HEK293 (cell line): ENCODE measurements around the gene AMBRA1.
"Not testable (repeated sequence)": the region's sequence is repeated elsewhere in the genome, so short reads cannot be mapped to it uniquely, and the experiment has no call there.

ENCODE experiments used
- CTCF ChIA-PET: fragments of 350-600 bp; formaldehyde crosslinking; extraction: SDS; loops from one replicate; lab custom pipeline; 2021; ENCODE audit warnings: antibody characterized with exemption; lab: Yijun Ruan, JAX
- POLR2A ChIA-PET: fragments of 300-600 bp; formaldehyde crosslinking; extraction: SDS; loops from one replicate; lab custom pipeline; 2020; ENCODE audit warnings: antibody characterized with exemption, inconsistent platforms; lab: Yijun Ruan, JAX
- H3K27ac ChIP-seq: fragments of 200-500 bp; sonication (Bioruptor generic); 2 replicates; pipeline ENCODE4 v1.5.1; 2014; ENCODE audit warnings: low read depth, low read length, control low read depth, inconsistent platforms; ENCODE audit errors: extremely low read depth
- H3K36me3 ChIP-seq, 2 experiments: fragments of 200-500 bp in 1 of 2; sonication (Bioruptor generic) in 1 of 2; 1 replicate in 1 of 2; 2 replicates in 1 of 2; pipeline ENCODE4 v1.5.1; 2014 to 2017; ENCODE audit warnings: inconsistent platforms in 2 of 2, low read length in 2 of 2; ENCODE audit not compliant: control insufficient read depth in 2 of 2, insufficient read depth in 1 of 2
- H3K4me1 ChIP-seq: fragments of 200-500 bp; sonication (Bioruptor generic); 2 replicates; pipeline ENCODE4 v1.5.1; 2014; ENCODE audit warnings: mild to moderate bottlenecking, low read length, inconsistent platforms; ENCODE audit not compliant: control insufficient read depth, insufficient read depth
- H3K4me3 ChIP-seq: 2 replicates; pipeline ENCODE4 v1.5.1; 2011; ENCODE audit warnings: low read depth, mild to moderate bottlenecking, control low read depth, low read length, moderate library complexity
- H3K9me3 ChIP-seq: fragments of 200-500 bp; sonication (Bioruptor generic); 2 replicates; pipeline ENCODE4 v1.5.1; 2014; ENCODE audit warnings: low read depth, low read length, inconsistent platforms; ENCODE audit not compliant: control insufficient read depth, insufficient read depth
- EGR2 ChIP-seq: fragments of 450-650 bp; formaldehyde crosslinking; IDR thresholded peaks from 2 replicates; pipeline ENCODE4 v1.5.1; 2016; ENCODE audit warnings: low read depth, missing biosample characterization, missing genetic modification characterization
- GLIS1 ChIP-seq: fragments of 450-650 bp; formaldehyde crosslinking; IDR thresholded peaks from 2 replicates; pipeline ENCODE4 v1.5.1; 2016; ENCODE audit warnings: missing biosample characterization, missing genetic modification characterization
- GLIS2 ChIP-seq: fragments of 450-650 bp; formaldehyde crosslinking; IDR thresholded peaks from 2 replicates; pipeline ENCODE4 v1.5.1; 2016; ENCODE audit warnings: missing biosample characterization, missing genetic modification characterization
- KLF1 ChIP-seq: fragments of 450-650 bp; formaldehyde crosslinking; IDR thresholded peaks from 2 replicates; pipeline ENCODE4 v1.5.1; 2016; ENCODE audit warnings: missing biosample characterization, missing genetic modification characterization
- SCRT2 ChIP-seq: fragments of 450-650 bp; formaldehyde crosslinking; IDR thresholded peaks from 2 replicates; pipeline ENCODE4 v1.5.1; 2016; ENCODE audit warnings: missing biosample characterization, missing genetic modification characterization
- SP2 ChIP-seq: fragments of 450-650 bp; formaldehyde crosslinking; IDR thresholded peaks from 2 replicates; pipeline ENCODE4 v1.5.1; 2016; ENCODE audit warnings: missing biosample characterization, missing genetic modification characterization
- SP3 ChIP-seq: fragments of 450-650 bp; formaldehyde crosslinking; IDR thresholded peaks from 2 replicates; pipeline ENCODE4 v1.5.1; 2016; ENCODE audit warnings: missing biosample characterization, missing genetic modification characterization
- SP7 ChIP-seq: fragments of 450-650 bp; formaldehyde crosslinking; IDR thresholded peaks from 2 replicates; pipeline ENCODE4 v1.5.1; 2016; ENCODE audit warnings: missing biosample characterization, missing genetic modification characterization
- WT1 ChIP-seq: fragments of 450-650 bp; formaldehyde crosslinking; IDR thresholded peaks from 2 replicates; pipeline ENCODE4 v1.5.1; 2016; ENCODE audit warnings: missing biosample characterization, missing genetic modification characterization
- ZBTB17 ChIP-seq: fragments of 450-650 bp; formaldehyde crosslinking; IDR thresholded peaks from 2 replicates; pipeline ENCODE4 v1.5.1; 2016; ENCODE audit warnings: missing biosample characterization, missing genetic modification characterization
- ZBTB20 ChIP-seq: fragments of 450-650 bp; formaldehyde crosslinking; IDR thresholded peaks from 2 replicates; pipeline ENCODE4 v1.5.1; 2016; ENCODE audit warnings: missing biosample characterization, missing genetic modification characterization
- ZBTB48 ChIP-seq: fragments of 450-650 bp; formaldehyde crosslinking; IDR thresholded peaks from 2 replicates; pipeline ENCODE4 v1.5.1; 2016; ENCODE audit warnings: missing biosample characterization, missing genetic modification characterization
- ZBTB8A ChIP-seq: fragments of 450-650 bp; formaldehyde crosslinking; IDR thresholded peaks from 2 replicates; pipeline ENCODE4 v1.5.1; 2016; ENCODE audit warnings: missing biosample characterization, missing genetic modification characterization
- ZFHX2 ChIP-seq: fragments of 450-650 bp; formaldehyde crosslinking; conservative IDR thresholded peaks from 2 replicates; pipeline ENCODE4 v1.5.1; 2016; ENCODE audit warnings: missing biosample characterization, missing genetic modification characterization
- ZFP41 ChIP-seq: fragments of 450-650 bp; formaldehyde crosslinking; IDR thresholded peaks from 2 replicates; pipeline ENCODE4 v1.5.1; 2016; ENCODE audit warnings: missing biosample characterization, missing genetic modification characterization, borderline replicate concordance
- ZIC2 ChIP-seq: fragments of 450-650 bp; formaldehyde crosslinking; IDR thresholded peaks from 2 replicates; pipeline ENCODE4 v1.5.1; 2016; ENCODE audit warnings: missing biosample characterization, missing genetic modification characterization
- ZNF155 ChIP-seq: fragments of 450-650 bp; formaldehyde crosslinking; IDR thresholded peaks from 2 replicates; pipeline ENCODE4 v1.5.1; 2016; ENCODE audit warnings: missing biosample characterization, missing genetic modification characterization
- ZNF335 ChIP-seq: fragments of 450-650 bp; formaldehyde crosslinking; conservative IDR thresholded peaks from 2 replicates; pipeline ENCODE4 v1.5.1; 2016; ENCODE audit warnings: missing biosample characterization, missing genetic modification characterization
- ZNF341 ChIP-seq: fragments of 450-650 bp; formaldehyde crosslinking; IDR thresholded peaks from 2 replicates; pipeline ENCODE4; 2016; ENCODE audit warnings: low read depth, missing biosample characterization, missing genetic modification characterization
- ZNF366 ChIP-seq: fragments of 450-650 bp; formaldehyde crosslinking; conservative IDR thresholded peaks from 2 replicates; pipeline ENCODE4 v1.5.1; 2016; ENCODE audit warnings: missing biosample characterization, missing genetic modification characterization
- ZNF600 ChIP-seq: fragments of 450-650 bp; formaldehyde crosslinking; IDR thresholded peaks from 2 replicates; pipeline ENCODE4 v1.5.1; 2016; ENCODE audit warnings: missing biosample characterization, missing genetic modification characterization
- ZNF768 ChIP-seq: fragments of 450-650 bp; formaldehyde crosslinking; IDR thresholded peaks from 2 replicates; pipeline ENCODE4 v1.5.1; 2018; ENCODE audit warnings: missing biosample characterization, mild to moderate bottlenecking, missing genetic modification characterization
- ZXDB ChIP-seq: fragments of 450-650 bp; formaldehyde crosslinking; IDR thresholded peaks from 2 replicates; pipeline ENCODE4 v1.5.1; 2016; ENCODE audit warnings: missing biosample characterization, missing genetic modification characterization
- TF ChIP-seq, protein P1 (sequence below): fragments of 450-650 bp; formaldehyde crosslinking; IDR thresholded peaks from 2 replicates; pipeline ENCODE4 v1.5.1; 2016; ENCODE audit warnings: missing biosample characterization, missing genetic modification characterization
- TF ChIP-seq, protein P2 (sequence below): IDR thresholded peaks from 2 replicates; pipeline ENCODE4 v1.6.1; 2011; ENCODE audit warnings: mild to moderate bottlenecking, low read depth, low read length, borderline replicate concordance
- TF ChIP-seq, protein P3 (sequence below): fragments of 450-650 bp; formaldehyde crosslinking; IDR thresholded peaks from 2 replicates; pipeline ENCODE4 v1.5.1; 2016; ENCODE audit warnings: missing biosample characterization, missing genetic modification characterization
- TF ChIP-seq, protein P4 (sequence below): fragments of 450-650 bp; IDR thresholded peaks from 2 replicates; pipeline ENCODE4 v1.5.1; 2018; ENCODE audit warnings: missing biosample characterization, missing genetic modification characterization

Gene AMBRA1

DNA sequence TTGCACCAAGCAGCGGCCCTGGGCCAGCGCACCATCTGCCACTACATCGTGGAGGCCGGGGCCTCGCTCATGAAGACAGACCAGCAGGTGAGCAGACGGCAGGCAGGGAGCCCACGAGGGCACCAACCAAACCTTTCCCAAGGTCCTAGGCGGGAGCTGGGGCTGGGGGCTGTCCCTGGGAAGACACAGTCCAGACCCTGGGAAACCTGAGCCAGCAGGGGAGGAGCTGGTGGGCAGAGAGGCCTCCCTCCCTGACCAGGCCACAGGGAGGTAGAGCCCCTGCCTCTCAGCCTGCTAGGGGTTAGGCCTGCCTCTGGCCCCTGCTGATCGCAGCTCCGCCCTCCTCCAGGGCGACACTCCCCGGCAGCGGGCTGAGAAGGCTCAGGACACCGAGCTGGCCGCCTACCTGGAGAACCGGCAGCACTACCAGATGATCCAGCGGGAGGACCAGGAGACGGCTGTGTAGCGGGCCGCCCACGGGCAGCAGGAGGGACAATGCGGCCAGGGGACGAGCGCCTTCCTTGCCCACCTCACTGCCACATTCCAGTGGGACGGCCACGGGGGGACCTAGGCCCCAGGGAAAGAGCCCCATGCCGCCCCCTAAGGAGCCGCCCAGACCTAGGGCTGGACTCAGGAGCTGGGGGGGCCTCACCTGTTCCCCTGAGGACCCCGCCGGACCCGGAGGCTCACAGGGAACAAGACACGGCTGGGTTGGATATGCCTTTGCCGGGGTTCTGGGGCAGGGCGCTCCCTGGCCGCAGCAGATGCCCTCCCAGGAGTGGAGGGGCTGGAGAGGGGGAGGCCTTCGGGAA, 214.1 kb downstream of the AMBRA1 start:
- not testable (repeated sequence) for H3K9me3 ChIP-seq, H3K4me1 ChIP-seq, H3K27ac ChIP-seq, H3K4me3 ChIP-seq
- ChIA-PET POLR2A (interaction anchor here (1.1 kb wide), 1 partner anchor 9 kb away, joined by 3 read pairs; no protein-coding TSS in a partner anchor), CTCF (interaction anchor here (0.5 to 4.0 kb wide), 5 partner anchors 11 to 462 kb away, joined by 3 to 18 read pairs (median 3); no protein-coding TSS in a partner anchor)
- peaks cover 0 to 53% of the 10 kb centered on the region in 2 experiments; a peak in 1 of 3 replicates for H3K36me3 ChIP-seq
- TF ChIP-seq ZXDB (peak; percentile 75), KLF1 (tag by site-specific recombination) (peak; percentile 21; the same call in 1 of the 2 replicates), SP2 (tag by site-specific recombination) (peak; percentile 63), ZNF341 (tag by site-specific recombination) (peak; percentile 19), ZBTB17 (tag by site-specific recombination) (peak; percentile 83), EGR2 (tag by site-specific recombination) (peak; percentile 33; the same call in 1 of the 2 replicates), WT1 (tag by site-specific recombination) (0 out of 2 replicates have a peak, but pooled peaks have one; percentile 14), ZBTB48 (tag by site-specific recombination) (peak; percentile 90), ZBTB8A (tag by site-specific recombination) (peak; percentile 80), ZNF335 (peak; percentile 59; the same call in 1 of the 2 replicates), SCRT2 (peak; percentile 22; the same call in 1 of the 2 replicates), ZFHX2 (tag by site-specific recombination) (peak; percentile 51), ZNF600 (tag by site-specific recombination) (peak; percentile 58; the same call in 1 of the 2 replicates), SP3 (peak; percentile 38), ZBTB20 (tag by site-specific recombination) (peak; percentile 77; the same call in 1 of the 2 replicates), GLIS2 (peak; percentile 61; the same call in 1 of the 2 replicates), ZIC2 (peak; percentile 96)
- TF ChIP-seq, protein P1, sequence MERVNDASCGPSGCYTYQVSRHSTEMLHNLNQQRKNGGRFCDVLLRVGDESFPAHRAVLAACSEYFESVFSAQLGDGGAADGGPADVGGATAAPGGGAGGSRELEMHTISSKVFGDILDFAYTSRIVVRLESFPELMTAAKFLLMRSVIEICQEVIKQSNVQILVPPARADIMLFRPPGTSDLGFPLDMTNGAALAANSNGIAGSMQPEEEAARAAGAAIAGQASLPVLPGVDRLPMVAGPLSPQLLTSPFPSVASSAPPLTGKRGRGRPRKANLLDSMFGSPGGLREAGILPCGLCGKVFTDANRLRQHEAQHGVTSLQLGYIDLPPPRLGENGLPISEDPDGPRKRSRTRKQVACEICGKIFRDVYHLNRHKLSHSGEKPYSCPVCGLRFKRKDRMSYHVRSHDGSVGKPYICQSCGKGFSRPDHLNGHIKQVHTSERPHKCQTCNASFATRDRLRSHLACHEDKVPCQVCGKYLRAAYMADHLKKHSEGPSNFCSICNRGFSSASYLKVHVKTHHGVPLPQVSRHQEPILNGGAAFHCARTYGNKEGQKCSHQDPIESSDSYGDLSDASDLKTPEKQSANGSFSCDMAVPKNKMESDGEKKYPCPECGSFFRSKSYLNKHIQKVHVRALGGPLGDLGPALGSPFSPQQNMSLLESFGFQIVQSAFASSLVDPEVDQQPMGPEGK (tag by site-specific recombination) = peak; percentile 48; the same call in 1 of the 2 replicates

DNA sequence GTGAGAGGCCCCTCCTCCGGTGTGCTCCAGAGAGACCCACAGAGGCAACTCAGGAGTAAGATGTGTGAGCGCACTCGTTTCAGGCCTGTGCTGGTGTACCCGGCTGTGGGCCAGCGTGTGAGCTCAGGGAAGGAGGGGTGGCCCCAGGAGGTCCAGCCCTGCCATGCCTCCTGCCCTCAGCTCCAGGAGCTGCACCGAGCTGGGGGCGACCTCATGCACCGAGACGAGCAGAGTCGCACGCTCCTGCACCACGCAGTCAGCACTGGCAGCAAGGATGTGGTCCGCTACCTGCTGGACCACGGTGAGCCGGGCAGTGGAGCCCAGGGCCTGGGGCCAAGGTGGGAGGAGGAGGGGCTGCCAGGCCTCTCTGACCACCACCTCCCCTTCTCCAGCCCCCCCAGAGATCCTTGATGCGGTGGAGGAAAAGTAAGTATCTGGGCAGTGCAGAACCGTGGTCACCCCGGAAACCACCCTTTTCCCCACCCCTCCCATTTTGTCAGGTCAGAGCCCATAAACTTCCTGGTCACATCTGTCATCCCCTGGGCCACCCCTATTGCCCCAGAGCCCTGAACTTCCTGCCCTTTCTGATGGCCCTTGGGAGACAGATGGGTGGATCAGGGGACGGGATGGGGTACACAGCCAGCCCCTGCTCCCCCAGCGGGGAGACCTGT, 214.9 kb downstream of the AMBRA1 start:
- H3K27ac ChIP-seq = no peak overlapping the region

More for the DNA sequence above, 214.9 kb downstream of the AMBRA1 start:
- Histone ChIP-seq H3K9me3 (no peaks in the 10 kb centered on the region), H3K4me1 (no peaks in the 10 kb centered on the region), H3K36me3 (peaks cover 0 to 56% of the 10 kb centered on the region in 2 experiments; a peak in 1 of 3 replicates), H3K4me3 (no peak overlapping the region)
- CTCF ChIA-PET = interaction anchor here (0.5 to 4.0 kb wide), 6 partner anchors 10 to 140 kb away, joined by 3 to 18 read pairs (median 4); no protein-coding TSS in a partner anchor
- TF ChIP-seq ZIC2 (0 out of 2 replicates have a peak, but pooled peaks have one; percentile 32), ZNF155 (tag by site-specific recombination) (no peak), ZNF366 (tag by site-specific recombination) (no peak), ZNF768 (tag by site-specific recombination) (no peak), GLIS1 (tag by site-specific recombination) (peak; percentile 47), GLIS2 (peak; percentile 61), SP7 (tag by site-specific recombination) (no peak), ZFP41 (tag by site-specific recombination) (no peak), ZBTB8A (tag by site-specific recombination) (no peak)
- TF ChIP-seq, protein P2, sequence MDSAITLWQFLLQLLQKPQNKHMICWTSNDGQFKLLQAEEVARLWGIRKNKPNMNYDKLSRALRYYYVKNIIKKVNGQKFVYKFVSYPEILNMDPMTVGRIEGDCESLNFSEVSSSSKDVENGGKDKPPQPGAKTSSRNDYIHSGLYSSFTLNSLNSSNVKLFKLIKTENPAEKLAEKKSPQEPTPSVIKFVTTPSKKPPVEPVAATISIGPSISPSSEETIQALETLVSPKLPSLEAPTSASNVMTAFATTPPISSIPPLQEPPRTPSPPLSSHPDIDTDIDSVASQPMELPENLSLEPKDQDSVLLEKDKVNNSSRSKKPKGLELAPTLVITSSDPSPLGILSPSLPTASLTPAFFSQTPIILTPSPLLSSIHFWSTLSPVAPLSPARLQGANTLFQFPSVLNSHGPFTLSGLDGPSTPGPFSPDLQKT = no peak
- TF ChIP-seq, protein P3, sequence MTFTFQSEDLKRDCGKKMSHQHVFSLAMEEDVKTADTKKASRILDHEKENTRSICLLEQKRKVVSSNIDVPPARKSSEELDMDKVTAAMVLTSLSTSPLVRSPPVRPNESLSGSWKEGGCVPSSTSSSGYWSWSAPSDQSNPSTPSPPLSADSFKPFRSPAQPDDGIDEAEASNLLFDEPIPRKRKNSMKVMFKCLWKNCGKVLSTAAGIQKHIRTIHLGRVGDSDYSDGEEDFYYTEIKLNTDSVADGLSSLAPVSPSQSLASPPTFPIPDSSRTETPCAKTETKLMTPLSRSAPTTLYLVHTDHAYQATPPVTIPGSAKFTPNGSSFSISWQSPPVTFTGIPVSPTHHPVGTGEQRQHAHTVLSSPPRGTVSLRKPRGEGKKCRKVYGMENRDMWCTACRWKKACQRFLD (tag by site-specific recombination) = no peak
- TF ChIP-seq, protein P4, sequence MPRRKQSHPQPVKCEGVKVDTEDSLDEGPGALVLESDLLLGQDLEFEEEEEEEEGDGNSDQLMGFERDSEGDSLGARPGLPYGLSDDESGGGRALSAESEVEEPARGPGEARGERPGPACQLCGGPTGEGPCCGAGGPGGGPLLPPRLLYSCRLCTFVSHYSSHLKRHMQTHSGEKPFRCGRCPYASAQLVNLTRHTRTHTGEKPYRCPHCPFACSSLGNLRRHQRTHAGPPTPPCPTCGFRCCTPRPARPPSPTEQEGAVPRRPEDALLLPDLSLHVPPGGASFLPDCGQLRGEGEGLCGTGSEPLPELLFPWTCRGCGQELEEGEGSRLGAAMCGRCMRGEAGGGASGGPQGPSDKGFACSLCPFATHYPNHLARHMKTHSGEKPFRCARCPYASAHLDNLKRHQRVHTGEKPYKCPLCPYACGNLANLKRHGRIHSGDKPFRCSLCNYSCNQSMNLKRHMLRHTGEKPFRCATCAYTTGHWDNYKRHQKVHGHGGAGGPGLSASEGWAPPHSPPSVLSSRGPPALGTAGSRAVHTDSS (tag by site-specific recombination) = no peak
- POLR2A ChIA-PET = interaction anchor here (1.0 to 1.4 kb wide), 3 partner anchors 10 to 22 kb away, joined by 3 to 4 read pairs (median 4); no protein-coding TSS in a partner anchor
